Measurements from ENCODE around the gene NPPC.
"Not testable (repeated sequence)": the region's sequence is repeated elsewhere in the genome, so short reads cannot be mapped to it uniquely, and the experiment has no call there.

The NPPC gene

GRCh38 chr2:231883468-231883881 lies 42.7 kb downstream of the NPPC start:
- no peak for DNase-seq

- no peak for DNase-seq
Measured at GRCh38 chr2:231882646-231883045, 43.5 kb downstream of the NPPC start.

GRCh38 chr2:231880371-231880770 lies 45.8 kb downstream of the NPPC start:
- DNase-seq = not testable (repeated sequence)

GRCh38 chr2:231879216-231879615 lies 47.0 kb downstream of the NPPC start:
- DNase-seq = no peak

GRCh38 chr2:231877533-231878456 lies 48.4 kb downstream of the NPPC start:
- no peak for DNase-seq

GRCh38 chr2:231874944-231875343 lies 51.3 kb downstream of the NPPC start:
- no peak for DNase-seq
